HG02588 (cell line): ENCODE data around the gene TSPEAR.
"Not testable (repeated sequence)": the region's sequence is repeated elsewhere in the genome, so short reads cannot be mapped to it uniquely, and the experiment has no call there.

Experiments used
- ATAC-seq: cut with Tn5 transposase; IDR thresholded peaks from one replicate; pipeline ENCODE4 v1.9.1; 2021; ENCODE audit warnings: mild to moderate bottlenecking, moderate library complexity; ENCODE audit not compliant: unreplicated experiment

The TSPEAR gene

DNA sequence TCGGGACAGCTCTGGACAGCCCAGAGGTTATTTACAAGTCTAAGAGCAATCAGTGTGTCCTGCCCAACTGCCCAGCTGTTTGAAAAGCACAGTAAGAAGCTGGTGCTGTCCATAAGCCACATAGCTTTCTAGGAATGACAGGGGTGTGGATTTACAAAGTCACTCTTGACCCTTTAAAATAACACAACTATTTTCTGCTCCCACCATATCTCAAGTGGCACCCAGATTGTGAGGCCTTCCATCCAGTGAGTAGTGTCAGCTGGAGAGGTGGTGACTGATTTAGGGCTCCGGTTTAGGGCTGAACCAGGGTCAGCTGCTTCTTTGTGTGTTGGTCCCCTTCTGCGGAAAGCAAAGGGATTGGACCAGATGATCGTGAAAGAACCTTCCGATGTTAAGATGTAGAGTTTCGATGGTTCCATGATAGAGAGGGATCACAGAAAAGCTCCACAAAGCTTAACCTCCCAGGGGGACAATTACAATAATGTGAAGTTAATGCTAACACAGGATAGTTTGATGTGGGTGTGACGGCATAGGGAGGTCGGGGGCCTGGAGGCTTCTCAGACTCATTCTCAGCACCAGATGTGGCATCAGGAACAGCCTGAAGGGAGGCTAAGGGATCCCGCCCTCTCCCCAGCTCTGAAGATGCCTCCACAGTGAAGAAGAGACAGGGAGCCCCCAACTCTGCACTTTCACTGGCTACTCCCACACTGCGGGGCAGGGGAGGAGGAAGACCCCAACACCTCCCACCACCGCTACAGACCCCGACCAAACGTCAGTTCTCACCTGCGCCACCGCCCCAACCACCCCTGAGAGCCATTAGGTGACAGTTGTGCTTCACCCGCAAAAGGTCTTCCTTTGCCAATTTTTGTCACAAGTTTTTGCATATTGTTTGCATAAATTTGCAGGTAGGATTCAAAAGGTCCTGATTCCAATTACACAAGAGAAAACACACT lies 215.5 kb downstream of the TSPEAR start:
- ATAC-seq, result no peak

DNA sequence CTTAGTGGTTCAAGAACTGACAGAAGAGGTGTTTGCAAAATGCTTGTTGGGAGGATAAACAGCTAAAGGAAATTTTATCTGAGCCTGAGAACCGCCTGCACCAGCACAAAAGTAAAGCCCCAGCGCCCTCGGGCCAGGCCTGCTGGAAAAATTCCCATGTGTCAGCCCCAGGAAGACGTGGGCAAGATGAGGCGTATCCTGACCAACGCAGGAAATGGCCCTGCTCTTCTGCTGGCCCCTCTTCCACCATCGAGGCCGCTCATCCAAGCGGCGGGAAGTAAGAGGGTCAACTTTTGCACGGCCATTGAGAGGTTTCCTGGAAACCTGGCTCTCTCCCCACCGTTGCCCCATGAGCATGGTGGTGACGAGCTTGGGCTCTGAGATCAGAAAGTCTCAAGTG lies 216.4 kb downstream of the TSPEAR start:
- ATAC-seq, result no peak

DNA sequence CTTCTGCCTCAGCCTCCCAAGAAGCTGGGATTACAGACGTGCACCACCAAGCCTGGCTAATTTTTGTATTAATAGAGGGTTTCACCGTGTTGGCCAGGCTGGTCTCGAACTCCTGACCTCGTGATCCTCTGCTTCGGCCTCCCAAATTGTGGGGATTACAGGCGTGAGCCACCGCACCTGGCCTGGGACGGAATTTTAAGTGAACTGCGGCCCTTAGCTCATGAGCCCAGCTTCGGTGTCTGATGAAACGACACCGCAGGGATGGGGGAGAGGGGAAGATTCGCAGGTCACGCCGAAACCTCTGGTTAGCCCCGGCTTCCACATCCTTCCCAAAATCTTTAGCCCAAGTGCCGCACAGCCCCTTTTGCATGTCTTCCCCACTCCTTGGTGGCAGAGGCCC lies 217.0 kb downstream of the TSPEAR start:
- ATAC-seq, result no peak

DNA sequence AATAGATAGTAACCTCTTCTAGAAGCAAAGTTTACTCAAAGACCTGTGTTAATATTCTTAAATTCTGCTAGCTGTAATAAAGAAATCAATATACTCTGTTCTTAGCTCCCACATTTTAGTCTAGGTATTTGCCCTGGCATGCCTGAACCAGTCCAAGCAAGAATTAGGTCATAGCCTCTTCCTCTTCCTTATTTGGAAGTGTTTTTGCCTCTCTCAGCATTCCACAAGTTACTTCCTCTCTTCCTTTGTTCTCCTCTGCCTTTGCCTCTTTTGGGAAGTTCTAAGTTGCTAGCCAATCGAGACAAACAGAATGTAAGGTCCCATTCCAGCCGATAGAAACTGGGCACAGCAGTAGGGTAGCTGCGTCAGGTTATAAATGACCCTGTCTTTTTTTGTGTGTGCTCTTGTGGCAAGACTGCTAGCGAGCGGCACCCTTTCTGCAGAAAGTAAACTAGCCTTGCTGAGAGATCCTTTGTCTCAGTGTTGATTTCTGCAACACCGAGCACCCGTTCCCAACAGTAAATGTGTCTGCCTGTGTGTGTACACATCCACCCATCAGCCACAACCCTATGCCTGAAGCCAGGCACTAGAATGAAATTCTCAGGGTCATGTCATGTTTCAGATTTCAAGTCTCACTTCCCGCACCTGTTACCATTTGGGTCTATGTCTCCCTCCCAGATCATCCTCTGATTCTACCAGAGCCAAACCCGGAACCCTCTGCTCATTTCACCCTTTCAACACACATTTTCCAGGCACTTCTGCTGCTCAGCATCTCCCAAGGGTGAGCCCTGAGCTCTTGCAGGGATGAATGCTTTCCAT lies 218.6 kb downstream of the TSPEAR start:
- ATAC-seq, result no peak

DNA sequence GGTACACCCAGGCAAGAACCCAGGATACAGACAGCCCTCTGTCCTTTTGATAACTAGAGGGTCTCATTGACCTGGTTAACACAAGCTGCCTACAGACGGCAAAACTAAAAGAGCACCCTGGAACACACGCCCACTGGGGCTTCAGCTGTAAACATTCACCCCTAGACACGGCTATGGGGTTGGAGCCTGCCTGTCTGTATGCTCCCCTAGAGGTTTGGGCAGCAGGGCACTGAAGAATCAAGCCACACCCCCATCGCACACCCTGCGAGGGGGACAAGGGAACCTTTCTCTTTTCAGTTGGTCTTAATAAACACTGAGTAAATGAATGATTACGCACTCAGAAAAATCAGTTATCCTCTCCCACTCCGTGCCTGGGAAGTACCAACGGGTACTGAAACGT lies 220.6 kb downstream of the TSPEAR start:
- no peak for ATAC-seq

DNA sequence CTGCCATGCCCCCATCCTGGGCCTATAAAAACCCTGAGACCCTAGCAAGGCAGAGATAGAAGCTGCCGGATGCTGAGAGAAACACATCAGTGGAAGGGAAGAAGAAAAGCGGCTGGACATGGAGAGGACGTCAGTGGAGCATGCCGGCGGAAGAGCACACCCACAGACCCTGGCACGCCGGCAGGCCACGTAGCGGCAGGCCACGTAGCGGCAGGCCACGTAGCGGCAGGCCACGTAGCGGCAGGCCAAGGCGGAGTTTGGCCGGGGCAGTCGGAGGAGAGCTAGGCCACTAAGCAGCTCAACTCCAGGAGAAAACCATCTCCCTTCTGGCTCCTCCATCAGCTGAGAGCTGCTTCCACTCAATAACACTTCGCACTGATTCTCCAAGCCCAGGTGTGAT lies 221.0 kb downstream of the TSPEAR start:
- no peak for ATAC-seq

DNA sequence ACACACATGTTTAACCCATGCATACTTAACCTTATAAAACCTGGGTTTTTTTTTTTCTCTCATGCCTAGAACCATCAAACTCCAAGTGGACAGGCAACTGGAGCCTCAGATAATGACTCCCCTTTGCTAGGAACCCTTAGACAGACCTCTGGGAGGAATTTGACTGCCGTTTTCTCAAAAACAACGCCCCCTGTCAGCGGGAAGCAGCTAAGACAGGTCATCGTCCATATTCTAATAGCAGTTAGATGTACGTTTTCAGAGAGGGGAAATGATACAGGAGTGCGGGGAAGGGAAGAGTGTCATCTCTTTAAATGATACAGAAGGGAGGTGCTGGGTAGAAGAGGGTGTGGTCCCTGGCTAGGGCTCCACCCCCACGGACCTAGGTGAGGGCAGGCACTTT lies 221.4 kb downstream of the TSPEAR start:
- ATAC-seq, result no peak

DNA sequence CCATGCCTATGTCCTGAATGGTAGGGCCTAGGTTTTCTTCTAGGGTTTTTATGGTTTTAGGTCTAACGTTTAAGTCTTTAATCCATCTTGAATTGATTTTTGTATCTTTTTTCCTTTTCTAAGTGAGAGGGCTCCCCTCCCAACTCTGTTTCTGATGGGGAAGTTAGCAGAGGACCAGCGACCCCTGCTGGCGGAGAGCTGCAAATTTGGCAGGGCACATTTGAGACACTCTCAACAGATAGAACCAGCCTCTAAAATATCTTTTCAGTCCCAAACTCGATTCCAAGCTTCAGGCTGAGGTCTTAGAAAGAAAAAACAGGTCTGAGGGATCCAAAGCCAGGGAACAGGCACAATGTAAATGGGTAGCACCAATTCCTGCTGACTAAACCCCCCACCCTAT lies 223.5 kb downstream of the TSPEAR start:
- ATAC-seq, result no peak

DNA sequence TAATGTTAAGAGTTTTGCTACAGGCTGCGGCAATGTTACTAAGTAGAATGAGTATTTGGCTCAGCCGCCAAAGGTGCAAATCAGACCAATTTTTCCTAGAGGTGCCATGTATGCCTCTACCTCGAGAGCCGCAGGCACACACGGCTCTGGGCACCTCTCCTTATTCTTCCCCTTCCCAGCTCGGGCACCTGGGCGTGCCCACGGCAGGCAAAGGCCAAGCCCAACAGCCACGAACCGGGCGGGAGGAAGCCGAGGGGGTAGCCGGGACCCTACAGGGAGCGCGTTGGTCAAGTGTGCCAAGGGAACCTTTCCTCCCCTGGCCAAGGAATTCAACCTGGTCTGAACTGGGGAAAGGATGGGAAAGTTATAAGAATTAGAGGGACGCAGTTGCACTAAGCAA lies 225.1 kb downstream of the TSPEAR start:
- ATAC-seq, result no peak

DNA sequence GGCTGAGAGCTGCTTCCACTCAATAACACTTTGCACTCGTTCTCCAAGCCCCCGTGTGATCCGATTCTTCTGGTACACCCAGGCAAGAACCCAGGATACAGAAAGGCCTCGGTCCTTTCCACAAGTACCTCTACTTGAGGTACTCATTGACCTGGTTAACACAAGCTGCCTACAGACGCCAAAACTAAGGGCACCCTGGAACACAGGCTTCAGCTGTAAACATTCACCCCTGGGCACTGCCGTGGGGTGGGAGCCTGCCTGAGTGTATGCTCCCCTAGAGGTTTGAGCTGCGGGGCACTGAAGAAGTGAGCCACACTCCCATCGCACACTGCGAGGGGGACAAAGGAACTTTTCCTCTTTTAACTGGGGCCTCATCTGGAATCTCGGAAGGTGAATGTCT lies 225.6 kb downstream of the TSPEAR start:
- no peak for ATAC-seq

DNA sequence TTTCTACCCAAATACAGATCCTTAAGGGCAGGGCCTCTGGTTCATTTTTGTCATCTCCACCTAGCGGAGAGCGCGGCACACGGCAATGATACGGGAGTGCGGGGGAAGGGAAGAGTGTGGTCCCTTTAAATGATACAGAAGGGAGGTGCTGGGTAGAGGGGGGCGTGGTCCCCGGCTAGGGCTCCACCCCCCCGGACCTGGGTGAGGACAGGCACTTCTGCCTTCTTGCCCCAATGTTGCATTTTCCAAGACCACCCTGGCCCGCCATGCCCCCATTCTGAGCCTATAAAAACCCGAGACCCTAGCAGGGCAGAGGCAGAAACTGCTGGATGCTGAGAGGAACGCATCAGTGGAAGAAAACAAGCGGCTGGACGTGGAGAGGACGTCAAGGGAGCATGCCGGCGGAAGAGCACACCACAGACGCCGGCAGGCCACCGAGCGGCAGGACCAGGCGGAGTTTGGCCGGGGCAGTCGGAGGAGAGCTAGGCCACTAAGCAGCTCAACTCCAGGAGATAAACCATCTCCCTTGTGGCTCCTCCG lies 226.0 kb downstream of the TSPEAR start:
- ATAC-seq, result no peak

DNA sequence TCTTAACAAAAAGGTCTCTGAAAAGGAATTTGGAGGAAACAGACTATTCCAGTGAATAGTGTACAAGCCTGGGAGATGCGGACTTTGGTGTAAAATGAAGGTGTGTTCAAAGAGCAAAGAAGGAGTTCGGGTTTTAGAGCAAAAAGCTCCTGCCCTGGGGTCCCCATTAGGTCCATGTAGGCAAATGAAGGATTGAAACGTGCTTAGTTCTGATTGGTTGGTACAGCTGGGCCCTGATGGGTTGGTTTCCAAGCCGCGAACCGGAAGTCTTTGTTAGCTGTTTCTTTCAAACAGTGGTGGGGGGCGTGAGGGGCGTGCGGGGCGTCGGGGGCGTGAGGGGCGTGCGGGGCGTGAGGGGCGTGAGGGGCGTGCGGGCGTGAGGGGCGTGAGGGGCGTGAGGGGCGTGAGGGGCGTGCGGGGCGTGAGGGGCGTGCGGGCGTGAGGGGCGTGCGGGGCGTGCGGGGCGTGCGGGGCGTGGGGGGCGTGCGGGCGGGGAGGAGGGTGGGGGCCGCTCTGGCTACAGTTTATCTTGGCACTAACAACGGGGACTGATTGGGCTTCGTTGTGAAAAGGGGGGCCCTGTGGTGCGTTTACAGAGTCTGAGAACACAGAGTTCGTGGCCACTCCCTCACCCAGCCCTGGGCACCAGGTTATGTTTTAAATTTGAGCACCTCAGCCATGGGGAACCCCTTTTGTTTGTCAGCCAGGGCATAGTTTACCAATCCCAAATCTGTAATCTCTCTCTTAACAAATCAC lies 226.7 kb downstream of the TSPEAR start:
- ATAC-seq, result no peak

DNA sequence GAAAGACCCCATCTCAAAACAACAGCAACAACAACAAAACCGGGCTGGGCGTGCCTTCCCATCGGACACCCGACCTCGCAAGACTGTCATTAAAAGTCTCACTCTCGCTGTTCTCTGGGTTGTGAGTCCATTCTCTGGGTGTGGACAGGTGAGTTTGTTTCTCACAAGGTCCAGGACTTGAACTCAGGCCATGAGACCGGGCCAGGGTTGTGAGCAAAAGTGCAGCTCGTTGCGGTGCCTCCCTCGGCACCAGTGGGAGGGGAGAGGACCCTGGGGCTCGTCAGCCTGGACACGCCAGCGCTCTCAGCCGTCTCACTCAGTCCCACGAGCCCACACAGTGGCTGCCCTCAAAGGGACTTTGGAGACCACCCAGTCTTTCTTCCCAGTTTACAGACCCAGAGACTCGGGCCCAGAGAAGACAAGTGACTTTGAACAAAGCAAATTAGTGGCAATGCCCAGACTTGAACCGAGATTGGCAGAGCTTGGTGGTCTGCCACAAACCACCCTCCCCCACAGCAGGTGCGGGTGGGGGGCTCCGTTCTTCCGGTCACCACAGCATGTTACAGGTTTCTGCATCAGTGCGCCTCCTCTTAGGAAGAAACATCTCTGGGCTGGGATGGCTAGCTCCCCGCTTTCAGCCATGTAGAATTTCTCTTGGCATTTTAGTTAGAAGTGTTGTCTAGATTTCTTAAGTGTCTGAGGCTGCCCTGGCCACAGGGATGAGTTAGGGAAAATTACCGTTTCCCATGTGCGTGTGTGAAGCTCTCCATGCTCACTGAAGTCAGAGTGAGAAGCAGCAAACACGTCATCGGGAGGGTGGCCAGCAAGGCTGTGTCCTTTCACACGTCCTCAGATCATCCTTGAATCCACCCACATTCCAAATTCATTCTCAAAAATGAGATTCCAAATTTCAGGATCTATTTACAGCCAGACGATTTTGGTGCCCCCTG lies 227.8 kb downstream of the TSPEAR start:
- no peak for ATAC-seq

DNA sequence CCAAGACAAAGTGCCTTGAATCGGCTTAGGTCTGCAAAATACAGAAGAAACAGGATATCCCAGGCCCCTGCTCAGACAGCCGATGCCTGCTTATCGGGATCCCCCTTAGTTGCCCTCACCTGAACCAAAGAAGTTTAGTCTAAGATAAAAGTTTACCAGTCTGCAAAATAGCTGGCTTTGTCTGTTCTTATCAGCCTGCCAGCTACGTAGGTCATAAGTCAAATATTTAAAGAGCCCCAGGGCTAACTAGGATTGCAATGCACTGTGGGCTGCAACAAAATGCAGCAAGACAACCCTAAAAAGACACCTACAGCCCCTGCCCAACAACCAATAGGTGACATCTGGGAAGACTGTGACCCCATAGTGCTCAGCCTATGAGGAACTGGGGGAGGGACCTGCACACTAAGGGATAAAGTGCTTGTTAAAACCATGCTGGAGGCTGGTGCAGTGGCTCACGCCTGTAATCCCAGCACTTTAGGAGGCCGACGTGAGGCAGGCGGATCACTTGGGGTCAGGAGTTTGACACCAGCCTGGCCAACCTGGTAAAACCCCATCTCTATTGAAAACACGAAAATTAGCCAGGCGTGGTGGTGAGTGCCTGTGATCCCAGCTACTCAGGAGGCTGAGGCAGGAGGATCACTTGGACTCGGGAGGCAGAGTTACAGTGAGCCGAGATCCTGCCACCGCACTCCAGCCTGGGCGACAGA lies 228.6 kb downstream of the TSPEAR start:
- no peak for ATAC-seq

DNA sequence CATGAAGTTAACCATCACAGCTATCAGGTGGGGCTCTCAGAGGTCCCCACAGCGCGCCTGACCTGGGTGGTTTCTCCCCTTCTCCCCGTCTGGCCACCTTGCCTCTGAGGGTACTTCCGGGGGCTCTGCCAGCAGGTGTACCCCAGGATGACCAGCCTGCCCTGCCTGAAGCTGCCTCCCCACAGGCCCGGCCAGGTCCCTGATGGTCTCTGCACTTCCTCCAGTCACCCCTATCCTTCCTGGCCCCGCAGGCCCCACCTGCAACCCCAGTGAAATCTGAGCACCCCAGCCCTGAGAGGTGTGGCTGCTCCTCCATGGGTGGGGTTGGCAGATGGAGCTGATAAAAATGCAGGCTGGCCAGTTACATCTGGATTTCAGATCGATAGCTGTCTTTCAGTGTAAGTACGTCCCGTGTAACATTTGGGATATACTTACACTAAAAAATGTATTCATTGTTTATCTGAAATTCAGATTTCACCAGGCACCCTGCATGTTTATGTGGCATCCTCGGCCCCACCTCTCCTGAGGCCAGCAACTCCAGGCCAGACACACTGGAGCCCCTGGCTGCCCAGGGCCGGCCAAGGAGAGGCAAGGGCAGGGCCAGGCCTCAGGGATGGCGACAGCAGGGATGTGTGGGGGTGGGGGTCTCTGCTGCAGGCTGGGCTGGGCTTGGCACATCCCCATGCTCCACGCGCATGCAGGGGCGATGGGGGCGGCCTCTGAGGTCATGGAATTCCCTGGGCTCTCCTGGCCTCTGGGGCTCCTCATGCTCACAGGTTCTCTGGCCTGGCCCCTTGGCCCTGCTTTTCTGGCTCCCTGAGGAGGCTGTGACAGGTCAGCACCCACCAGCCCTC lies 230.9 kb downstream of the TSPEAR start:
- no peak for ATAC-seq

DNA sequence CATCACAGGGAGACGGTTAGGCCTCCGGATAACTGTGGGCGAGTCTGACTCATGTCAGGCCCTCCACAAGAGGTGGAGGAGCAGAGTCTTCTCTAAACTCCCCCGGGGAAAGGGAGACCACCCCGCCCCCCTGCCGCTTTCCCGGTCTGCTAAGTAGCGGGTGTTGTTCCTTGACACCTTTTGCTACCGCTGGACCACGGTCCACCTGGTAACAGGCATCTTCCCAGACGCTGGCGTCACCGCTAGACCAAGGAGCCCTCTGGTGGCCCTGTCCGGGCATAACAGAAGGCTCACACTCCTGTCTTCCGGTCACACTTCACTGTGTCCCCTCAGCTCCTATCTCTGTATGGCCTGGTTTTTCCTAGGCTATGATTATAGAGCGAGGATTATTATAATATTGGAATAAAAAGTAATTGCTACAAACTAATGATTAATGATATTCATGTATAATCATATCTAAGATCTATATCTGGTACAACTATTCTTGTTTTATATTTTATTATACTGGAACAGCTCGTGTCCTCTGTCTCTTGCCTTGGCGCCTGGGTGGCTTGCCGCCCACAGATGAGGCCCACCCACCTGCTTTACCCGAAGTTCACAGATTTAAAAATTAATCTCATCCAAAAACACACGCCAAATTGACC lies 231.7 kb downstream of the TSPEAR start:
- not testable (repeated sequence) for ATAC-seq

DNA sequence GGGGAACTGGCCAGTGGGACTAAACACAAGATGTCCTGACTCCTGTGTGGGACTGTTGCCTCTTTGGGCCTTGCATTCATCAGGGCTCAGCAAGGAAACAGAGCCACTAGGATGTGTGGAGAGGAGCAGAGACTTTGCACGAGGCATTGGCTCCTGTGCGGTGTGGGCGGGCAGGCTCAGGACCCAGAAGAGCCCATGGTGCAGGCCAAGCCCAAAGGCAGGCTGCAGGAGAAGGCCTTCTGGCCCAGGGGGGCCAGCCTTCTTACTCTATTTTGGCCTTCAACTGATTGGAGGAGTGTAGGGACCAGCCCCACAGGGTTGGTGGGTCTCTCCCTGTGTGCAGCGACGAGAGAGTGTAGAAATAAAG lies 232.6 kb downstream of the TSPEAR start:
- no peak for ATAC-seq
